ENCODE results near the gene SOCS4.

SOCS4 gene

DNA sequence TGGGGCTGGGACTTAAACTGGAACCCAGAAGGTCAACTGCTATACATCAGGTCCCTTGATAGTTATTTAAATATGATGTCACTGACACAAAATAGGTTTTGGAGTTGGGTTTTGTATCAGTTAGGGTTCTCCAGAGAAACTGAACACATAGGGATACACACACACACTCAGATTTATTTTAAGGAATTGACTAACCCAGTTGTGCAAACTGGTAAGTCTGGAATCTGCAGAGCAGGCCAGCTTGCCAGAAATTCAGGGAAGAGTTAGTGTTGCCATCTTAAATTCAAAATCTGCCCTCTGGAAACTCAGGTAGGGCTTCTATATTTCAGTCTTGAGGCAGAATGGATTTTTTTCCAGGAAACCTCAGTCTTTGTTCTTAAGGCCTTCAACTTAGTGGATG, 61.3 kb downstream of the SOCS4 start:
- no peak for DNase-seq (ENCODE audit: low read depth)

GRCh38 chr14:55092341-55092740, 65.3 kb downstream of the SOCS4 start:
- no peak for DNase-seq (ENCODE audit: low read depth)

DNA sequence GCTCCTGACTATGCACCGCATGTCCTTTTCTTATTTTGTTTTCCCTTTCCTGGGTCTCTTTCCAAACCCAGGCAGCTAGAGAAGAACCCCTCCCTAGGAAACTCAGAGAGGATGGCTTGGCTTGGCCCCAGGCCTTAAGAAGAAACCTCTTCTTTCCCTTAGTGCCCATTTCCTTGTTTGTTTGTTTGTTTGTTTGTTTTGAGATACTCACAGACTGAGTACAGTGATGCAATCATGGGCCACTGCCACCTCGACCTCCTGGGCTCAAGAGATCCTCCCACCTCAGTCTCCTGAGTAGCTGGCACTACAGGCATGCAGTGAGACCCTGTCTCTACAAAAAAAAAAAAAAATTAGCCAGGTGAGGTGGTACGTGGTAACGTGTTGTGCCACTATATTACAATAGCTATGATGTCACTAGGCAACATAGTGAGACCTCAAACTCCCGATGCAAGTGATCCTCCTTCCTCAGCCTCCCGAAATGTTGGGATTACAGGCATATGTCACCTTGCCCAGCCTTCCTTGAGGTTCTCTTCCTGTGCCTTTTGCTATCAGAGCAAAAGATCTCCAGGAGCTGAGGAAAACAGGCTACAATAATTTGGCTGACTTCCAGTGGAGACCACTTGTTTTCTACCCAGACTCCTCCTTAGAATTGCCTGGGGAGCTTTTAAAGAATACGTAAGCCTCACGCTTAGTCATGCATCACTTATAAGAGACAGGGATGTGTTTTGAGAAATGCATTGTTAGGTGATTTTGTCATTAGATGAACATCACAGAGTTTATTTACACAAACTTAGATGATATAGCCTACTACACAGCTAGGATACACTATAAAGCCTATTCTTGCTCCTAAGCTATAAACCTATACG, 67.5 kb downstream of the SOCS4 start:
- DNase-seq (ENCODE audit: low read depth) = no peak

GRCh38 chr14:55097881-55098560, 71.0 kb downstream of the SOCS4 start:
- DNase-seq (ENCODE audit: low read depth) = no peak

- DNase-seq (ENCODE audit: low read depth) = no peak
These were observed 71.5 kb downstream of the SOCS4 start for GRCh38 chr14:55098561-55098898.
